Ovary (tissue), 9 donors: ENCODE measurements around the gene ARHGAP22. TPM values are rescaled to one million over a fixed set of nuclear protein-coding genes. Genes with fewer than 3 reads are reported as not detected.

Experiments used
- DNase-seq, 5 donors: peaks; one replicate each; pipeline ENCODE4 v3.0.0-alpha.2; 2019 to 2020
- H3K27ac ChIP-seq, 2 donors: fragments of 200-600 bp; one replicate each; pipeline versions ENCODE4 v1.5.1 to v1.8.0; 2019 to 2022
- H3K27me3 ChIP-seq: fragments of 200-600 bp; one replicate; pipeline ENCODE4 v1.8.0; 2022
- H3K36me3 ChIP-seq: fragments of 200-600 bp; sonication (generic); one replicate; pipeline ENCODE4 v1.5.1; 2019
- H3K4me1 ChIP-seq: one replicate; pipeline ENCODE4 v1.8.1; 2013; ENCODE audit warnings: mild to moderate bottlenecking, moderate library complexity; ENCODE audit not compliant: insufficient read depth
- H3K4me3 ChIP-seq: fragments of 200-600 bp; sonication (generic); one replicate; pipeline ENCODE4 v1.5.1; 2017
- H3K9me3 ChIP-seq, 2 donors: fragments of 200-600 bp in 1 of 2; sonication (generic) in 1 of 2; one replicate each; pipeline versions ENCODE4 v1.5.1 to v1.8.1; 2013 to 2019; ENCODE audit warnings: mild to moderate bottlenecking in 1 of 2, moderate library complexity in 1 of 2
- EP300 ChIP-seq: sonication (generic); formaldehyde crosslinking; IDR thresholded peaks from one replicate; pipeline ENCODE4 v1.6.1; 2017; ENCODE audit warnings: antibody characterized with exemption
- POLR2A ChIP-seq: fragments of 450-650 bp; IDR thresholded peaks from one replicate; pipeline ENCODE4 v1.6.1; 2017; ENCODE audit warnings: antibody characterized with exemption, mild to moderate bottlenecking, moderate library complexity
- WGBS, 3 donors: extraction: QIAGEN DNeasy Blood & Tissue Kit in 1 of 3; methylation state at CpG; one replicate each; pipeline versions ENCODE4 v1.1.5 to v1.1.7; 2013 to 2017; 5-methylcytosine and 5-hydroxymethylcytosine counted together
- intact Hi-C, 4 donors: fragments of 100-400 bp; cut with DNase I; formaldehyde crosslinking; loops; one replicate each; pipeline versions ENCODE4 v1.11.0 to v1.15.1; 2022 to 2023
- polyA plus RNA-seq, 2 donors: library from polyadenylated mRNA; stranded (reverse); fragments of 200-250 nt in 1 of 2; fragments of 350-450 nt in 1 of 2; fragmentation: Illumina TruSeq in 1 of 2; extraction: RNeasy Lipid Tissue Mini Kit (QIAGEN cat#74804) in 1 of 2; gene quantifications; one replicate each; pipeline ENCODE4 v1.2.3, GENCODE V29; 2013 to 2014
- total RNA-seq, 7 donors: library from RNA; depleted of rRNA in 2 of 7; stranded (reverse); fragments of >200 nt in 2 of 7; fragmentation: NEBNext Ultra II Directional in 3 of 7; extraction: Animal tissue kit (Norgen Biotek cat#: 25700) in 3 of 7; gene quantifications; one replicate each; pipeline versions ENCODE4 v1.1.0 to v1.2.4, GENCODE V29; 2016 to 2023
- TF ChIP-seq, protein P1 (sequence below), 3 donors: fragments of 450-650 bp in 2 of 3; fragments of 200-600 bp in 1 of 3; IDR thresholded peaks; one replicate each; pipeline versions ENCODE4 v1.5.1 to v1.8.0; 2016 to 2022; ENCODE audit warnings: antibody characterized with exemption in 3 of 3, mild to moderate bottlenecking in 1 of 3
- donor health status: DM: no; HTN: no; CAD: no; lungs with moderate emphysema.
- donor health status: DM: no; HTN: no; CAD: no.
- donor health status: Bipolar disorder and iron deficiency.
- donor health status: DM: yes; HTN: yes; CAD: no.
- donor health status: DM: no; HTN: no; CAD: no.
- donor health status: DM: yes; HTN: yes; CAD: no.

Gene ARHGAP22
- total and polyA plus RNA-seq, 9 donors, result 3.9 to 14.3 (median 5.7) TPM

DNA sequence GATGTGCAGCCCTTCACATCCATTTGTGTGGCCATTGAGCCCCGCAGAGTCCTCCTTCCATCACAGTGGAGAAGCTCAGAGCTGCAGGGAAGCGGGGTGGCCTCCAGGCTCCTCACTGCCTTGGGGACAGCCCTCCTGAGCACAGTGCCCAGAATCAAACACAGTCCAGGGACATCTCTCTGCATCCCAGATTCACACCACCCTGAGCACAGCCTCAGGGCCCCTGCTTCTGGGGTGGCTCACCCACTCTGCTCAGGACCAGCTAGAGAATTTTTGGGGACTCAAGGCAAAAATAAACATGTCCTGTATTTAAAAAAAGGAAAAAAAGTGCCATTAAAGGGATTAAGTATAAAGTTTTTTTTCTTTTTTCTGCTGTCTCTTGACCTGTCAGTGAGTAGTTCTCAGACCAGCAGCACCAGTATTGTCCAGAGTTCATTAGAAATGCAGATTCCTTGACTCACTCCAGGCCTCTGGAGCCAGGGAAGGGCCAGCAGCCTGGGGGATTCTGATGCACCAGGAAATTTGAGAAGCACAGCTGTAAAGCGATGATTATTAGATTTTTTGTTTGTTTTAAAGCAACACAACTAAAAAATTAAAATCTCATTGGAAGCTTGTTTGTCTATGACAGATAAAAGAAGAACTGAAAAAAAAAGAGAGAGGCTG lies 61.6 kb downstream of the ARHGAP22 start:
- WGBS, 3 donors, result 91 to 93% (median 91%) methylated on average over 3 of the region's 3 CpGs
- no peaks in the 10 kb centered on the region for H3K36me3 ChIP-seq
- TF ChIP-seq EP300 (no peak), POLR2A (no peak)
- TF ChIP-seq, protein P1, sequence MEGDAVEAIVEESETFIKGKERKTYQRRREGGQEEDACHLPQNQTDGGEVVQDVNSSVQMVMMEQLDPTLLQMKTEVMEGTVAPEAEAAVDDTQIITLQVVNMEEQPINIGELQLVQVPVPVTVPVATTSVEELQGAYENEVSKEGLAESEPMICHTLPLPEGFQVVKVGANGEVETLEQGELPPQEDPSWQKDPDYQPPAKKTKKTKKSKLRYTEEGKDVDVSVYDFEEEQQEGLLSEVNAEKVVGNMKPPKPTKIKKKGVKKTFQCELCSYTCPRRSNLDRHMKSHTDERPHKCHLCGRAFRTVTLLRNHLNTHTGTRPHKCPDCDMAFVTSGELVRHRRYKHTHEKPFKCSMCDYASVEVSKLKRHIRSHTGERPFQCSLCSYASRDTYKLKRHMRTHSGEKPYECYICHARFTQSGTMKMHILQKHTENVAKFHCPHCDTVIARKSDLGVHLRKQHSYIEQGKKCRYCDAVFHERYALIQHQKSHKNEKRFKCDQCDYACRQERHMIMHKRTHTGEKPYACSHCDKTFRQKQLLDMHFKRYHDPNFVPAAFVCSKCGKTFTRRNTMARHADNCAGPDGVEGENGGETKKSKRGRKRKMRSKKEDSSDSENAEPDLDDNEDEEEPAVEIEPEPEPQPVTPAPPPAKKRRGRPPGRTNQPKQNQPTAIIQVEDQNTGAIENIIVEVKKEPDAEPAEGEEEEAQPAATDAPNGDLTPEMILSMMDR (IDR thresholded peaks at IDR 0.05), result no peak
- H3K27me3 ChIP-seq, result no peaks in the 10 kb centered on the region
- intact Hi-C loops, result no loop called here
- H3K4me3 ChIP-seq, result no peak overlapping the region
- H3K4me1 ChIP-seq, result peaks cover 7% of the 10 kb centered on the region
- DNase-seq, result no peak
- H3K9me3 ChIP-seq, result no peaks in the 10 kb centered on the region
- H3K27ac ChIP-seq, result no peak overlapping the region

- Histone ChIP-seq H3K9me3 (no peaks in the 10 kb centered on the region), H3K27ac (no peak overlapping the region), H3K4me1 (peaks cover 7% of the 10 kb centered on the region), H3K36me3 (no peaks in the 10 kb centered on the region), H3K27me3 (no peaks in the 10 kb centered on the region), H3K4me3 (no peak overlapping the region)
- no peak for TF ChIP-seq EP300
- no peak for TF ChIP-seq POLR2A
- TF ChIP-seq, protein P1 (IDR thresholded peaks at IDR 0.05), result no peak
- no peak for DNase-seq
- intact Hi-C loops, result no loop called here
- WGBS, 3 donors, result 94 to 97% (median 96%) methylated on average over 6 of the region's 6 CpGs
Measured at GRCh38 chr10:48542471-48543181, 62.2 kb downstream of the ARHGAP22 start.

GRCh38 chr10:48541144-48541795 lies 63.6 kb downstream of the ARHGAP22 start:
- no peak overlapping the region for H3K27ac ChIP-seq
- DNase-seq, result no peak
- no peak for TF ChIP-seq POLR2A
- TF ChIP-seq, protein P1 (IDR thresholded peaks at IDR 0.05), result no peak
- no peak for TF ChIP-seq EP300
- no peaks in the 10 kb centered on the region for H3K27me3 ChIP-seq
- H3K36me3 ChIP-seq, result no peaks in the 10 kb centered on the region
- H3K4me1 ChIP-seq, result peaks cover 7% of the 10 kb centered on the region
- H3K9me3 ChIP-seq, result no peaks in the 10 kb centered on the region
- WGBS, 3 donors, result 93 to 94% (median 94%) methylated on average over 7 of the region's 7 CpGs
- H3K4me3 ChIP-seq, result no peak overlapping the region
- intact Hi-C loops, result no loop called here

- Histone ChIP-seq H3K27me3 (no peaks in the 10 kb centered on the region), H3K4me3 (no peak overlapping the region), H3K4me1 (no peaks in the 10 kb centered on the region), H3K36me3 (no peaks in the 10 kb centered on the region), H3K9me3 (no peaks in the 10 kb centered on the region), H3K27ac (no peak overlapping the region)
- 89 to 94% (median 90%) methylated on average over 2 of the region's 2 CpGs for WGBS, 3 donors
- intact Hi-C loops, result no loop called here
- DNase-seq, result no peak
- TF ChIP-seq EP300, result no peak
- TF ChIP-seq, protein P1 (IDR thresholded peaks at IDR 0.05), result no peak
- no peak for TF ChIP-seq POLR2A
Measured at GRCh38 chr10:48538611-48539010, 66.3 kb downstream of the ARHGAP22 start.
